ENCODE data around the gene SH3GL2.

SH3GL2 gene

DNA sequence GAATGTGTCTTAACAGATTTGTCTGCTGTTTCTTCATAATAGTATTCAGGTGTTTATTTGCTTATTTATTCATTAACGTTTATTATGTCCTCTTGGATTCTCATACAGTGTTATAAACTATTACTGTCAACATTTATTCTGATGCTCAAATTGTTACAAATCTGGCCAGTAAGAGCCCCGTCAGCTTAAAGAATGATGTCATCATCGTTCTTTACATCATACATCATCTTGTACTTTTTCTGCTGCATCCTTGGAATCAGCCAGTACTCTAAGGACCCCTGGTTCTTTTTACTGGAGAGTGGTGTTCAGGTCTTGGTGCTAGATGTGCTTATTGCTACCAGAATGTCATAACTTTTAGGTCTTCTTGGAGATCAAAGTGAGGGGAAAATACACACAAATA lies 86.6 kb downstream of the SH3GL2 start:
- no peak for DNase-seq

DNA sequence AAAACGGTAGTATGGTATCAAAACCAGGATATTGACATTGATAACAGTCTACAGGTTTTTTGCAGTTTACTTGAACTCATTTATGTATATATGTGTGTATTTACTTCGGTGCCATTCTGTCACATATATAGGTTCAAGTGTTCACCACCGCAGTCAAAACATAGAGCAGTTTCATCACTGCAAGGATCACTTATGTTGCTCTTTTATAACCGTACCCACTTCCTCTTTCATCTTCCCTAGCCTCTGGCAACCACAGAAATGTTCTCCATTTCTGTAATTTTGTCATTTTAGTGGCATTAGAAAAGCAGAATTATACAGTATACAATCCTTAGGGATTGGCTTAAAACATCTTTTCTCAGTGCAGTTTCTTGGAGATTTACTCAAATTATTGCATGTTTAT lies 90.3 kb downstream of the SH3GL2 start:
- DNase-seq, result no peak

DNA sequence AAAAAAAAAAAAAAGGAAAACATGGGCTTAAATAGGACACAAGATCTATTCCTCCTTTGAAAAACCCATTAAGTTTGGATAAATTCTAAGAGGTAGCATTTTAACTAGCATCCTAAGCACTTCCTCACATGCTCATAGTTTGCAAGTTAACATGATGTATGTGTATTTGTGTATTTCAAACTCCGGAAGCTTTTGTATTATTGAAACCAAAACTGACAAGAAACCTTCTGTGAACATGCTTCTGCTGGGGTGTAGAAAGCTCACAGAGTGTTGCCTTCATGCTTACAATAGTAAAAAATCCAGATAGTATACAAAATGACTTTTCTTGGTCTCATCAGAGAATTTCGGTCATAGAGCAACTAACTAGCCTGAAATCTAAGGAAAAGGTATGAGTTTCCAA lies 103.8 kb downstream of the SH3GL2 start:
- DNase-seq, result no peak

DNA sequence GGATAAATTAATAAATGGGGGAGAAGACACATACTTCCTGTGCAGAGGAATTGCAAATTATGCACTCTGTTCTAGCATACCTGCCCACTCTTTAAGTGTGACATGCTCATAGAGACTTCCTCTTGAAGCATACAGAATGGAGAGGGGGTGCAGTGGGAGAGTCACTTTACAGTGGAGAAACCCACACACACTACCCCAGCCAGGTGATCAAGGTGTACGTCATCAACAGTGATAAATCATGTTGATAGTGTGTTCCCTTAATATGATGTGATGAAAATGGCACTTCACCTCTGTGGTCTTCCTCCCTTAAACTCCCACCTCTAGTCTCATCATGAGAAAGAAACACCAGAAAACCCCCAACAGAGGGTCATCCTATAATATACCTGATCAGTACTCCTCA lies 110.0 kb downstream of the SH3GL2 start:
- DNase-seq, result no peak

DNA sequence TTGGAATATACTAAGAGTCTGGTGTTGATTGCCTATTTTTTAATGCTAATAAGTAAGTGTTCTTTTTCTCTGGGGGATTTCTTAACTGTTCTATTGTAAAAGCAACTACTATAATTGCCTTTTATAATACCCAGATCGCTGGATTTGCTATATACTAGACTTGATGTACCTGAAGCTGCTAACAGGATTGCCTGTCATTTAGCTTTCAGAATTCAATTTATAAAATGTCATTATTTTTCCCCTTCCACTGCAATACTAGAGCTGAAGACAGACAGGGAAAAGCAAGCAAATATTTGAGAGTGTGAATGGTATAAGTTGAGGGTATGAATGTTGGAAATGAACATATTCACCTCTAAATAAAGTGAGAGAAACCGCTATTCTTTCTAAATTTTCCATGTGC lies 115.5 kb downstream of the SH3GL2 start:
- no peak for DNase-seq

DNA sequence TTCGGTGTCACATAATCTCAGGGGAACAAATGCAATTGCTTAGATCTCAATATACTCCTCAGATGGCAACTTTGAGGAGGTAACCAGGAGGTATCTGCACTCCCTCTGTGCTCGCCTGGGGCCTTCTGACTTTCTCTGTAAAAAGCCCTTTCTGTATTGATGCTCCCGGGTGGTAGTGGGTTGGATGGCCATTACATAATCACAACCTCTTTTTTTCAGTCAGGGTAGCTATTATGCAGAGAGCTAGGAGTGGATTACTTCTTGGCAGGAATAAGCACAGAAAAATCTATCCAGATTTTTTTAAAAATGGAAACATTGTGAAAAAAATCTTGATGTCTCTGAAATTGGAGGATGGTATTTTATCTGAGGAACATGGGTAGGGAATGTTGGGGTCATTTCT lies 116.6 kb downstream of the SH3GL2 start:
- no peak for DNase-seq

DNA sequence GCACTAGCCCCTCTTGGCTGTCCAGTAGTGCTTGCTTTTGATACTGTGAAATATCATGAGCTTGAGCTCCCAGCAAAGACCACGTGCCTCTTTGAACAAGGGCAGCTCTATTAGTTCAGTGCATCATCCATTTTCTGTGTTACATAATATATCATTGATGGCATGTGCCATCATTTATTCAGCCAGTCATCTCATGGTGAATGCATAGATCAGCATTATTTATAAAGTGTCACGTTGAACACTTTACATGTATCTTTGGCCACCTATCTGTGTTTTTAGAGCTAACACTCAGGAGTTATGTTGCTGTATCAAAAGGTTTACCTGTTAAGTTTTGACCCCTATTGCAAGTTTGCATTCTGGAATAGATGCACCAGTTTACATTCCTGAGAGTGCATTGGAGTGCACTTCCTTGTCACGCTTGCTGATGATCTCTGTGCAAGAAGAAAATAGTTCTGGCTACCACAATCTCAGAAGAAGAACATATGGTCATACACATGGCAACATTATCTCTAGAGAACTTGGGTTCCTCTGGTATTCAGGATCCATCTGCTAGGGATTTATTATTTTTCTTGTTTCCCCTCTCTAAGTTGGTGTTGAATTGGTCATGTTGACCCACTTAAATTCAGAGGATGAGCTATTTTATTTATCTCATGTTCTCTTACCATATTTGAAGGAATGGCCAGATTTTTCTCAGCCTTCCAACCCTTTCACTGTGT lies 120.9 kb downstream of the SH3GL2 start:
- DNase-seq, result no peak

DNA sequence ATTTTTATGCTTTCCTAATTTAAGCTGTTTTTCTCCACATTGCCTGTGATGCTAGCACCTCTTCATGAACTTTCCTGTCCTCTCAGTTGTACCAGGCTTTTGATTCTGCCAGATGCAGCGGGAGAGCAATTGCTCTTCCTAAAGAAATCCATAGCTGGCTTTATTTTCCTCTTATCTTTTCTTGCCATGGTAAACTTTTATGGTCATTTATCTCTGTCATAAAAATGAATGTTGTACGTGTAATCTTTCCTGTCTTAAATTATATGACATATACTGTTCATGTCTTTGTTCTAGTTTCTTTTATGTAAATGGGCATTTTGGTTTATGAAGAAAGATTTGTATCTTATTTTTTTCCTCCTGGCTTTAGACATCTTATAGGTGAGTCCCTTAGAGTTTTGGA lies 127.5 kb downstream of the SH3GL2 start:
- DNase-seq, result no peak

DNA sequence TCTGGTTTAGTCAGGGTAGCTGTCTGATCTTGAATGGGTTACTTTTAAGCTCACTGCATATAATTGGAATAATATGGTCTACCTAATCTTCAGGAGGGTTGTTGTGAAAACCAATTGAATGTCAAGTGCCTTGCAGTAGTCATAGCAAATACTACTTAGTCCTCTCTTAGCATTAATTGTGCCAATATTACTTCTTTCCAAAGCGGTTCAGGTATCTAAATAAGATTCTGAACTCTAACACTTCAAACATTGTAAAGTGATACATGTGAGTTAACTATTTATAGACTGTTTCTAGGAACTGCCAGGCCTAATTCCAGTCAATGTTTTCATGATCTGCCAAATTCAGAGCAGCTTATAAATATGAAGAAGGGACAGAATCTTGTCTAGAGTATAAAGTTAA lies 140.2 kb downstream of the SH3GL2 start:
- no peak for DNase-seq

DNA sequence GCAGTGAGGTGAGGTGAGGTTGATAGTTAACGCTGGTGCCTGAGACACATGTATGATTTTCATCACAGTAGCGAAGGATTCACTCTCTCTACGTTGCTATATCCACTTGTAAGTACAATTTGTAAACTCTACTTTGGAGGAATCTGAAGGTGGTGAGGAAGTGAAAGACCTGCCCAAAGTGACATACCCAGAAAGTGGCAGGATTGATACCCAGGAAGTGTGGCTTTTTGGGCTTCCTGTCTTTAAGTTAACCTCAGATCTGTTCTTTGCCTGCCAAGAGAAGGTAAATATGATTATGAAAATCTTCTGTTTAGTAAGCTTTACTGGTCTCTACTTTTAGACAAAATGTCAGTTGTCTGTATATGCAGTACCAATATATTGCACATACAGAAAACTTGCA lies 143.1 kb downstream of the SH3GL2 start:
- DNase-seq, result no peak

DNA sequence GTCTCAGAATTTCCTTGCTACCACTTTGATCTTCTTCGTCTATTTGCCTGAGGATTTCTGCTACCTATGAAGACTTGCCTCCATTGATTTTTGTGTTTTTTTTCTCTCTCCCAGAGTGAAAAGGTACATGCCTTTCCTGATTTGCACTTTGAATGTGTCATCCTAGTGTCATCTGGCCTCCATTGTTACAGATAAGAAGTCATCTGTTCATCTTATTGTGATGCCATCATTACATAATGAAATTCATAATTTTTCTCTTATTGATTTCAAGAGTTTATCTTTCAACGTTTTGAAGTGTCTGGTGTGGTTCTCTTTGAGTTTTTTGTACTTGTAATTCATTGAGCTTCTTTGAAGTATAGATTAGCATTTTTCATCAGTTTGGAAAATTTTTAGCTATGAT lies 144.8 kb downstream of the SH3GL2 start:
- no peak for DNase-seq

DNA sequence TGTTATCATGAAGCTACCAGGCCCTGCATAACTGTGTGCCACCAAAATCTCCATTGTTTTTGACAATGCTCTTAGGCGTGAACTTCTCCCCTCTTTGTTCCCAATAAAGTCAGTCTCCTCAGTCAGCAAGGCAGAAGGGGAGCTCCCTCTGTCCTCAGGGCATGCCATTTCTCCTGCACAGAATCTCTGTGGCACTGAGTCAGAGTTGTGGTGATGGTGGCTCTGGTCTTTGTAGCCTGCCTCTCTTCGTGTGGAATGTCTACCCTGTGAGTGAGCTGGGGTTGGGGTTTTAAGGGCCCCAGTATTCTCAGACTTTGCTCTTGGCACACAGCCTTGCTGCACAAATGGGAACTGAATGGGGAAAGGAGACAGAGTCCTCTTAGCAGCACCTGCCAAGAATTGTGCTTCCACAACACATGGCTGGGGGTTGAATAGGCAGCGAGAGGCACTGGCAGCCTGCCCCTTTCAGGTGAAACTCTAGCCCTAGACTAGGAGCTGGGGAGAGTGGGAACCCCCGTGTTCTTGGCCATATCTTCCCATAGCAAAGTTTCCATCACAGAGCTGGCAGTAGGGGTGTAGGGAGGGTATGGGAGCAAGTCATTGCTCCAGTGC lies 146.6 kb downstream of the SH3GL2 start:
- no peak for DNase-seq

DNA sequence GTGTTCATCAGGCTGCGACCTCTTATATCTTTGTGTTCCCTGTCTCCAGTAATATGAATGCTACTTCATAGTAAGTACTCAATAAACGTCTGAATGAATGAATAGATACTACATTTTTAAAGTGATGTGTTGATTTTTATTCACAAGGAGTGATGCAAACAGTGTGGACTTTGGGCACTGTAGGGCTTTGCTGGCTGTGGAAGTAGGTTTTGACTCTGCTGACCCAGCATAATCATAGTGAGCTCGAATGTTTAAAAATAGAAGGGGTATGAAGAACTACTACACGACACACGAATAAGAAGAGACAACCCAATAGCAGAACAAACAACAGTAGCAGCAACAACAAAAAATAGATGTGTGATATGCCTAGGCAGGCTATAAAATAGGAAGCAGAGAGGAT lies 147.4 kb downstream of the SH3GL2 start:
- DNase-seq, result no peak

DNA sequence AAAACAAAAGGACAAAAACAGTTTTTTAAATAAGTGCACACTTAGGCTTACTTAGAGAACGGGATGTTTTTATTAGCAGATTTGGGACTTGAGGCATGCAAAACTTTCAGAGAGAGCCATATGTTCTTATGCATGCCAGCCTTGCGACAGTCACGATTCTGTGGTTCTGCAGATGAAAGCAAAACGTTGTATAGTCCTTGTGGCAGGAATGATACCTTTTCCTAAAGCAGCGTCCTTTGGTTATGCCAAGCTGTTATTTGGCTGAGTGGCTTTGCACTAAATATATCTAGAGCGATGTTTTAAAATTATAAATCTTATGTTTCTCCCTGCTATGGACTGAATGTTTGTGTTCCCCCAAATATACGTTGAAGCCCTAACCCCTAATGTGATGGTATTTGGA lies 152.0 kb downstream of the SH3GL2 start:
- no peak for DNase-seq

DNA sequence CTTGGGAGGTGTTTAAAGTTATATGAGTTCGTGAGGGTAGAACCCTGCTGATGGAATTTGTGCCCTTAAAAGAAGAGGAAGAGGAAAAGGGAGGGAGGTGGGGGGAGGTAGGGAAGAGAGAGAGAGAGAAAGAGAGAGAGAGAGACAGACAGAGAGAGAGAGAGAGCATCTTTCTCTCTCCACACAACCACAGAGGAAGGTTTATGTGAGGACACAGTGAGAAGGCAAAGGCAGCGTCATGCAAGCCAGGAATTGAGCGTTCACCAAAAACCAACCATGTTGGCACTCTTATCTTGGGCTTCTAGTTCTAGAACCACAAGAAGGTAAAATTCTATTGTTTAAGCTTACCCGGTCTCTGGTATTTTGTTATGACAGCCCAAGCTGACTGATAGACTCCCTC lies 152.4 kb downstream of the SH3GL2 start:
- DNase-seq, result no peak

DNA sequence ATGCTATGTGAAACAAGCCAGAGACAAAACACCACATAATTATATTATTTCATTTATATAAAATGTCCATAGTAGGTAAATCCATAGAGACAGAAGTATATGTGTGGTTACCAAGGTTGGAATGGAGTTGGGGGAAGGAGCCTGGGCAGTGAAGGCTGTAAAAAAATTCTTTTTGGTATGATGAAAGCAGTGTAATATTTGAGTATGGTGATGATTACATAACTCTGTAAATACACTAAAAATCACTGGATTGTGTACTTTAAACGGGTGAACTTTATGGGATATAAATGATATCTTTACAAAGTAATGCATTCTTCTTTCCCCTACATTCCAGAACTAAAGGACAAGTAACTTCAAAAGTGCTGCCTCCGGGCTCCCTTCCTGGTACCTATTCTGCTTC lies 155.8 kb downstream of the SH3GL2 start:
- DNase-seq, result no peak

DNA sequence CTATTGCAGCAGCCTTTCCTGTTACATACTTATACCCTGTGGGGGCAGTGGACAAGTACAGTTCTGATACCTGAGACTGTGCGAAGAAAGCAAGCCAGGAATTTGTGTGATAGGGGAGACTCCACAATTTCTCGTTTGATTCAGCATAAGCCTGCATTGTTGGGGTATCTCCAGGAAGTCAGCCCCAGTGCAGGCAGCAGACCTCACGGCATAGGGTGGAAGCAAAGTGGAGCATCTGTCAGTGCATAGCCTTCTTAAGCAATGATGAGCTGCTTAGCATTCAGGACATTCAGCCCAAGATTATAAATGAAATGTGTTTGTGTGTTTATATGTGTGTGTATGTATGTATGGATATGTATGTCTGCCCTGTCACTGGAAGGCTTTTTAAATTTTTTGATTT lies 157.0 kb downstream of the SH3GL2 start:
- DNase-seq, result no peak

DNA sequence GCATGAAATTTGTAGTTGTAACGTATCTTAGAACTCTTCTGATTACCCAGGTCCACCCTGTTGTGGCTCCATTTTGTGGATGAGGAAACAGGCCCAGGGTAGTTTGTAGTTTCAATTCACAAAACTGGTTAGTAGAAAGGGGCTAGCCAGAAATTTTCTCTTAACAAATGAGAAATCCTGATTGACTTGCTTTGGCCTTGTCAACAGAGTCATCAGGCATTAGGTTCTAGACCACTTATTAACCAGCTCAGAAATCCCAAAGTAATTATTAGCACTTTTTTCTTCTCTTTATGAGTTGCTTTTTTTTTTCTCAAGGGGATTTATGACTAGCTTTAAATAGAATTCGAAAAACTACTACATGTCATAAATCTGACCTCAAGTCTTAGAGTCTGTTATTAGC lies 160.2 kb downstream of the SH3GL2 start:
- DNase-seq, result no peak

DNA sequence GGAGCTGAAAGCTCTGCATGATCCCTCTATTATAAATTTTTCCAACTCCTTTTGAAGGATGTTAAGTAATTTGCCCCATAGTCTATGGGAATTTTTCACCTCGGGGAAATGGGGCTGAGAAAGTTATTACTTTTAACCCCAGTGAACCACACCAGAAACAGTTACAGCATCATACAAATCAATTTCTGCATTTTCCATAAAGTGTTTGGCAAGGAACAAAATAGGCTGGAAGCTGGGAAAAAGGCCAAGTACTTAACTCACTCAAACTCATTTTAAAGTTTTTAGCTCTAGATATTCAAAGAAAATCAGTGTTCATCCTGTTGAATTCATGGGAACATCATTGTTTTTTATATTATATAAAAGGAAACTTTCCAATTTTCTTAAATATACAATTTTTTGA lies 160.9 kb downstream of the SH3GL2 start:
- no peak for DNase-seq

DNA sequence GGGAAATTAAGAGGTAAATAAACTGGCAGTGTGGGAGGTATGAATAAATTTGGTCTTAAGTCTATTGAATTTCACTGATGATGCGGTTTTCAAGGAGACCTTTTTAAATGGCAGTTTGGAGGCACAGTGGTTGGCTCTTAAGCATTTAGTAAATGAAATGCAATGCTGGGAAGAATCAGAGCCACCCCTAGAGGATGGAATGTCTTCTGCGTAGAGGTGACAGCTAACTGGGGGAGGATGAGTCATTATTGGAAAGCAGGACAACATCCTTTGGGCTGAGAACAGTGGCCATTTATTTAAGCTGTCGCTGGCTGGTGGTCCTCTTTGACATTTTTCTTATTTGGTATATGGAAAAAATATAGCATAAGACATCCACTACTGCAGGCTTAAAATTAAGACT lies 163.2 kb downstream of the SH3GL2 start:
- no peak for DNase-seq

DNA sequence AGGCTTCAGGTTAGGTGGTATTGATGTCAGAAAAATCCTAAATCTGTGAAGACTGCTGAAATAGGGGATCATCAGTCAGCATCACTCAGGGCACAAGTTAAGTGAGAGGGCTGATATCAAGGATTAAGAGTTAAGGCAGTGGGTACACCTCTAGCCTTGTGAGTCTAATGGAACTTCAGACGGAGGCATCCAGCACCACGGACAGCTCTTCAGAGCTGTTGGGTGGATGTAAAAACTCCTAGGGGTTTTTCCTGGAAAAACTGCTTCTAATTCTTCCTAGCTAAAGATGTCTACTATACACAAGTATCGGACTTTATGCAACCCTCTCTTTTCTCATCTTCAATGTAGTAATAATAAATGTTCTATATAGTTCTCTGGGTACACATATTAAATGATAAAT lies 165.9 kb downstream of the SH3GL2 start:
- no peak for DNase-seq

DNA sequence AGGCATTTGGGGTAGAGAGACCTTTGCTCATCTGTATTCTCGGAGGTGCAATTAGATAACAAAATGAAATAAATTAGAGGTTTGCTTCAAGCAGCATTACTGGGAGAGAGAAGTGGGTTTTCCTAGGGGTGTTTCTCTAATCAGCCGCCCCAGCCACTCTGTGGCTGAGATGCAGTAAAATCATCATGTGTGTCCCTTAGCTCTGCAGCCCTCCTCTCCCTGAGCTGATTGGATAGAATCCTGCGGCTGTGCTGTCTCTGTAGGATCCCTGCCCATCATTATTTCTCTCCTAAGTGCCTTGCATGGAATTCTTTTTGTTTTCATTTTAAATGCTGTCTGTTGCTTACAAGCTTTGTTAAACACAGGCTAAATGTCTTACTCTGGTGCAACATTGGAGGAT lies 171.4 kb downstream of the SH3GL2 start:
- no peak for DNase-seq

DNA sequence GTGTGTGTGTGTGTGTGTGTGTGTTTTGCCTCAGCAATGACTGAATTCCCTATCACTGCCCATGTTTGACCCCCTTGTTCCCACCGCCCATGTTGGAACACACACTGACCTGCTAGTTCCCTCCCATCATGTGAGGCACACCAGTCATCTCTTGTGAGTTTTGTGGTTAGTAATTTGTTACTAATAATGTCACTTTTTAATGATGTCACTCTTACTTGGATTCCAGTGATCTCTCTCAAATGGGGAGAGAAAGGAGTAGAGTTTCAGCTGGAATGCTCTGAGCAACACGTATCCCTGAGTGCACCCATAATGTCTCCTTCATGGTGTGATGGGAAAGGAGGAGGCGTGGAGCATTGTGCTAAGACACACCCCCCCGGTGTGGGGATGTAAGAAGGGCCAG lies 172.6 kb downstream of the SH3GL2 start:
- no peak for DNase-seq

DNA sequence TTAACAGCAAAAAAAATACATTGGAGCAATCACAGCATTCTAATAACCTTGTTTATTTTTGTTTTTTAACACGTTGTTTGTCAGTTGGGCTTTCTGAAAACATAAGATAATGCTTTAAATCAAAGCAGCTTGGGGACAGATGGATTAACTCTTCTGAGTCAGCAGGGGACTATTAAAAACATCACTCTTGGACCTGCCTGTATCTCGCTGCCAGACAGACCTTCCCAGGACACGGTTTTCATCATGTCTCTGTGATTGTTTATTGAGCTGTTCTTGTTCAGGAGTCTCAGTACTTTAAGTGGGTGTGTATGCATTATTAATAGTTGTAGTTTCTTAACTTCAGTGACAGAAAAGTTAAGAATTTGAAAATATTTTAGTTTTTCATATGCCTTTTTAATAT lies 173.2 kb downstream of the SH3GL2 start:
- DNase-seq, result no peak

DNA sequence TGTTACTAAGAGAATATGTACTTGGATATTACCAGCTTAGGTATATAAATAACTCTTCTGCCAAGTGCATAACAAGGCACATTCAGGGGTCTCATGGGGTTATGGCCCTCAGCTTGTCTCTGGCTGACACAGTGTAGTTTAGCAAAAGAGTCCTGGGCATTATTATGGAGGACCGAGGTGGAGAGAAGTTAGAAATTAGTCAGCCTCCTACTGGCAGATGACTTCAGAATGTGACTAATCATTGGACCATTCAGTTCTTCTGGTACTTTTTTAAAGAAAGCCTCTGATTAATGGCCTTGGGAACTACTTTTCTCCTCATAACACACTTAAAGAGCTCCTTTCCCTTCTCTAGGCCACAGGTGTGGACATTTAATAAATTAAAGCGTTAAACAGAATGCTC lies 178.9 kb downstream of the SH3GL2 start:
- no peak for DNase-seq
